IMR-90 (cell line): ENCODE data around the gene SLC38A11.

Source experiments
- CEBPB ChIP-seq: IDR thresholded peaks from 2 replicates; pipeline ENCODE4 v1.6.1; 2012; ENCODE audit warnings: low read depth, low read length, improper control_type of control experiment
- CHD1 ChIP-seq: IDR thresholded peaks from 2 replicates; pipeline ENCODE4 v1.6.1; 2012; ENCODE audit warnings: low read depth, low read length, improper control_type of control experiment
- CTCF ChIP-seq: conservative IDR thresholded peaks from 2 replicates; pipeline ENCODE4 v1.5.1; 2012; ENCODE audit warnings: mild to moderate bottlenecking, low read depth, low read length, improper control_type of control experiment
- MAFK ChIP-seq: IDR thresholded peaks from 2 replicates; pipeline ENCODE4 v1.6.1; 2012; ENCODE audit warnings: low read depth, low read length, improper control_type of control experiment
- MXI1 ChIP-seq: IDR thresholded peaks from 2 replicates; pipeline ENCODE4 v1.6.1; 2012; ENCODE audit warnings: low read depth, mild to moderate bottlenecking, low read length, moderate library complexity, borderline replicate concordance
- POLR2A ChIP-seq: IDR thresholded peaks from 2 replicates; pipeline ENCODE4 v1.6.1; 2012; ENCODE audit warnings: mild to moderate bottlenecking, low read depth, low read length
- RCOR1 ChIP-seq: IDR thresholded peaks from 2 replicates; pipeline ENCODE4 v1.6.1; 2012; ENCODE audit warnings: mild to moderate bottlenecking, low read length, improper control_type of control experiment; ENCODE audit not compliant: insufficient replicate concordance
- USF2 ChIP-seq: fragments of 150-350 bp; IDR thresholded peaks from 2 replicates; pipeline ENCODE4 v1.6.1; 2017; ENCODE audit warnings: mild to moderate bottlenecking, antibody characterized with exemption, low read length, low read depth

- TF ChIP-seq CTCF (no peak), USF2 (no peak), CEBPB (no peak), POLR2A (no peak), RCOR1 (no peak), MXI1 (no peak), CHD1 (no peak), MAFK (no peak)
Observed at GRCh38 chr2:165002638-165003037, 47.3 kb upstream of the SLC38A11 start.
